ENCODE results near the gene TMSB10.

- TF ChIP-seq FOXM1 (IDR thresholded peaks at IDR 0.05; ENCODE audit: borderline replicate concordance) (no peak), ZNF384 (IDR thresholded peaks at IDR 0.05) (no peak), L3MBTL2 (conservative IDR thresholded peaks at IDR 0.05) (no peak), FOXK2 (IDR thresholded peaks at IDR 0.05) (no peak), ARNT (IDR thresholded peaks at IDR 0.05) (no peak), SP1 (IDR thresholded peaks at IDR 0.05) (no peak), FOXA1 (IDR thresholded peaks at IDR 0.05) (no peak), BHLHE40 (IDR thresholded peaks at IDR 0.05; ENCODE audit: borderline replicate concordance) (no peak), CTBP1 (IDR thresholded peaks at IDR 0.05; ENCODE audit: borderline replicate concordance) (no peak), PKNOX1 (IDR thresholded peaks at IDR 0.05) (no peak), HDGF (IDR thresholded peaks at IDR 0.05; ENCODE audit: borderline replicate concordance) (no peak), NFRKB (IDR thresholded peaks at IDR 0.05) (no peak), TARDBP (IDR thresholded peaks at IDR 0.05) (no peak), ELF4 (IDR thresholded peaks at IDR 0.05) (no peak)
Measured at GRCh38 chr2:84946204-84947009, 41.0 kb downstream of the TMSB10 start.

All from HEK293T (cell line).